ENCODE measurements around the gene ZNF554.
A peak's percentile ranks its signal among the peaks of the same experiment; 100 is the strongest.

The ZNF554 gene

DNA sequence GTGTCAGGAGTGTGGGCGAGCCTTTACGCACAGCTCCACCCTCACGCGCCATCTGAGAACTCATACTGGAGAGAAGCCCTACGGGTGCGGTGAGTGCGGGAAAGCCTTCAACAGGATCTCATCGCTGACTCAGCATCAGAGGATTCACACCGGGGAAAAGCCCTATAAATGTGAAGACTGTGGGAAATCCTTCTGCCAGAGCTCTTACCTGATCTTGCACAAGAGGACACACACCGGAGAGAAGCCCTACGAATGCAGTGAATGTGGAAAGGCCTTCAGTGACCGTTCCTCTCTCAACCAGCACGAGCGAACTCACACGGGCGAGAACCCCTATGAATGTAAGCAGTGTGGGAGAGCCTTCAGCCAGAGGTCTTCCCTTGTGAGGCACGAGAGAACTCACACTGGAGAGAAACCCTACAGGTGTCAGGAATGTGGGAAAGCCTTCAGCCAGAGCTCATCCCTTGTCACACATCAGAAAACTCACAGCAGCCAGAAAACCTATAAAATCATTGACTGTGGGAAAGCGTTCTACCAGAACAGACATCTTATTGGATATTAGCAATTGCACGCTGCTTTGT lies 14.7 kb downstream of the ZNF554 start:
- DNase-seq, result no peak

DNA sequence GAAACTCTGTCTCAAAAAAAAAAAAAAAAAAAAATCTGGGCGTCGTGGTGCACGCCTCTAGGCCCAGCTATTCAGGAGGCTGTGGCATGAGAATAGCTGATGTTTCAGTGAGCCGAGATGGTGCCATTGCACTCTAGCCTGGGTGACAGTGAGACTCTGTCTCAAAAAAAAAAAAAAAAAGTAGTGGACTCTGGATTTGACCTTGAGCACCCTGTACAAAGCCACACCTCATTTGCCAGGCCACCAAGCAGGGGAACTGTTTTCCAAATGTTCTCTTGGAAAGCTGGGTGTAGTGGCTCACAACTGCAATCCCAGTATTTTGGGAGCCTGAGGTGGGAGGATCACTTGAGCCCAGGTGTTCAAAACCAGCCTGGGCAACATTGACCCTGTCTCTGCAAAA lies 17.8 kb downstream of the ZNF554 start:
- DNase-seq, result no peak

GRCh38 chr19:2840794-2841791 lies 21.4 kb downstream of the ZNF554 start, which contains the start of gene ZNF555:
TSS of gene ZNF555 (plus strand) at chr19:2841475. CDS start at chr19:2841573, 98 bp downstream.
- peak; percentile 99 for DNase-seq

- no peak for DNase-seq
These were observed 22.3 kb downstream of the ZNF554 start for GRCh38 chr19:2841855-2842574.

DNA sequence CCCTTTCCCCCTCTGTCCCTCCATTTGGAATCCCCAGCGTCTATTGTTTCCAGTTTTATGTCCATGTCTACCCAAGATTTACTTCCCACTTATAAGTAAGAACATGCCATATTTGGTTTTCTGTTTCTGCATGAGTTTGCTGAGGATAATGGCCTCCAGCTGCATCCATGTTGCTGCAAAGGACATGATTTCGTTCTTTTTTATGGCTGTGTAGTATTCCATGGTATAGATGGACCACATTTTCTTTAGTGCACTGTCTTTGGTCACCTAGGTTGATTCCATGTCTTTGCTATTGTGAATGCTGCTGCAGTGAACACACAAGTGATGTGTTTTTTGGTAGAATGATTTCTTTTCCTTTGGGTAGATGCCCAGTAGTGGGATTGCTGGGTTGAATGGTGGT lies 25.4 kb downstream of the ZNF554 start:
- no peak for DNase-seq

DNA sequence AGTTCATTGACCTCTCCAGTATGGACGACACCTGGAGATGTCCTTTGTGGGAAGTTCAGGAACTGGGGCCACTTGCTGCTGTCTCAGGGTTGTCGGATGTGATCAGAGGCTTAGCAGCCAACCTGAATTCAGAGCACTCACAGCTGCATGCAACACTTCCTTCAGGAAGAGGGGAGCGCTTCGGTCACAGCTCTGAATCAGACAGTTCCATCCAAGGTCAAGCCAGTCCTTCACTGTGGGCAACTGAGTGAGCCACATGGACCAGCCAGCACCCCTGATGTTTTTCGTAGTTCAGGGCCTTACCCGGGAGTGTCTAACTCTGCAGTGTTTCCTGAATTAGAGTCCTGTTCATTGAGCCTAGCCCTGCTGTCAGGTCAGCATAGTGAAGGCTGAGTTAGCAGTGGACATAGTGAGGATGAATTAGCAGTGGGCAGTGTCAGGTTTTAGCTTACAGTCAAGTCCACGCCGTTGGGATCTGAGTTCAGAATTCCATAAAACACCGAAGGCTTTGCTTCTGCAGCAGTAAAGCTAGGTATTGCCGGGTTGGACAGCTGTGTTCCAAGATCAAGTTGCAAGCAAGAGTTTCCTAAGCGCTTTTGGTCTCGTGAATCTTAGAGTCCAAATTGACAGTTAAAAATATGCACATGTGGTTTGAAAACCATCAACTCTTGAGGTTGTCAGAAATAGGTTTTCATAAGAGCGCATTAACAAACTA lies 26.7 kb downstream of the ZNF554 start:
- DNase-seq, result no peak

- no peak for DNase-seq
These were observed 27.8 kb downstream of the ZNF554 start for GRCh38 chr19:2847507-2847906.

- no peak for DNase-seq
These were observed 28.9 kb downstream of the ZNF554 start for GRCh38 chr19:2848616-2849015.

- DNase-seq, result no peak
These were observed 30.7 kb downstream of the ZNF554 start for GRCh38 chr19:2850256-2850925.

GRCh38 chr19:2852598-2852997 lies 32.9 kb downstream of the ZNF554 start:
- DNase-seq, result no peak

DNA sequence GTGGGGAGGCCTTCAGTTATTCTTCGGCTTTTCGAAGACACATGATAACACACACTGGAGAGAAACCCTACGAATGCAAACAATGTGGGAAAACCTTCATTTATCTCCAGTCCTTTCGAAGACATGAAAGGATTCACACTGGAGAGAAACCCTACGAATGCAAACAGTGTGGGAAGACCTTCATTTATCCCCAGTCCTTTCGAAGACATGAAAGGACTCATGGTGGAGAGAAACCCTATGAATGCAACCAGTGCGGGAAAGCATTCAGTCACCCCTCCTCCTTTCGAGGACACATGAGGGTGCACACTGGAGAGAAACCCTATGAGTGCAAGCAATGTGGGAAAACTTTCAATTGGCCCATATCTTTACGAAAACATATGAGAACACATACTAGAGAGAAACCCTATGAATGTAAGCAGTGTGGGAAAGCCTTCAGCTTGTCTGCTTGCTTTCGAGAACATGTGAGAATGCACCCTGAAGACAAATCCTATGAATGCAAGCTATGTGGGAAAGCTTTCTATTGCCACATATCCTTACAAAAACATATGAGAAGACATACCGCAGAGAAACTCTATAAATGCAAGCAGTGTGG lies 33.4 kb downstream of the ZNF554 start:
- DNase-seq, result no peak

DNA sequence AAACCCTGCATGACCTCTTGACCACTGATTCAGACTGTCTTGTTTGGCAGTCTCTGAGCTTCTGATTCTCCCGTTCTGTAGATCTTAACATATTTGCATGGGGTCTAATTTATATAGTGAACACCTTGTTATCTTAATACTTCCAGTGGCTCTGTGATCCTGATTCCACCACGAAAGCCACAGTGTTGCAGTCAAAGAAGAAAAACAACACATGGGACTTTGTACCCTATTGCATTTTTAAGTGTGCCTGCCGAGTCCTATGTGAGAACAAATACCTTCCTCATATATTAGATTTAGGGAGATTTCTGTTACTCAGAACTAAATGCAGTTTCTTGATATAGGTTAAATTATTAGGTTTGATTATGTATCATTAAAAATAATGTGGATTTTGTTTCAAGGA lies 35.2 kb downstream of the ZNF554 start:
- DNase-seq, result no peak

GRCh38 chr19:2856457-2857050 lies 36.9 kb downstream of the ZNF554 start:
- DNase-seq, result no peak

GRCh38 chr19:2858864-2859263 lies 39.2 kb downstream of the ZNF554 start:
- DNase-seq, result no peak

DNA sequence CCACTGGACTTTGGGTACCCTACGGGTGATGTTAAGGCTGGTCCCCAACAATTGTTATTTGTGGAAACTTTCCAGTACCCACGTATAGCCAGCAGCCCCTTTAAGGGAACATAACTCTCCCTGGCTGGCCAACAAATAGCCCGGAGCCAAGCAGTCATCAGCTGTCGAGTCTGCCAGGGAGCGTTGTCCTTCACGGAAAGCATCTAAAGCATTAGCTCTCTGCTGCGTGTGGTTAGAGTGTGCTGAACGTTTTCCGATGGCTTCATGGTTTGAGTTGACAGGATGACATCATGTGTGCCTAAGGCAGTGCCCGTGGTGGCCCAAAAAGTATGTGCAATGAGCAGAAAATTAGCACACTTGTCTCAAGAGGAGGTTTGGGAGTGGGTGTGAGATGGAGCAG lies 44.1 kb downstream of the ZNF554 start:
- DNase-seq, result no peak

DNA sequence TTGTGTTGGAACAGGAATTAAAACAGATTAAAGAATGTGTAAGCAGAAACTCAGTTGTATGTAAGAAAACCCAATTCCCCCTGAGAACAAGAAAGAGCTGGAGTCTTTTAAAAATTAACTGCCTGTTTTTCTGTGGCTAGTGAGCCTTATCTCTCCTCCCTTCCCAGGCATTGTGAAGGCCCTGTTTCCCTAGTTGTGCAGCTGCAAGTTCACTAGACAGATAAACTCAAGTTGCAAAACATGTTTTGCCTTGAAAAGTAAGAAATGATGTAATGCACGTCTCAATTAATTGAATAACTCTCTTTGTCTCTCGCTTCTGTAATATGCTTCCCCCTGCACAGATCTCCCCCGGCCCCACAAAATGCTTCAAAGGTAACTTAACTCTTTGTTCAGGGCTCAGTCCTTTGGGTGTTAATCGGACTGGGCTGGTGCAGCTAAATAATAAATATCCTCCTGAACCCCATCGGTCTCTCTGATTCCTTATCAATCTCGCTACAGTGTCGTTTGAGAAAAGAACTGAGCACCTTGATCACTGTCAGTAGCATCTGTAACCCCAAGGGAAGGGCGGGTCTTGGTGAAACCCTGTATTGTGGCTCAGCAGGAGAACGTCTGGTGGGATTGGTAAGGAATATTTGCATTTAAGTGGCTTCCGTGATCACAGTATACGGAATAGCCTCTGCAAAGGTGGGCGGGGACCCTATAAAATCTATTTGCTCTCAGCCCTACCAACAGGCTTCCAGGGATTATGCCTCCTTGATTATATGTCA lies 45.8 kb downstream of the ZNF554 start:
- no peak for DNase-seq

DNA sequence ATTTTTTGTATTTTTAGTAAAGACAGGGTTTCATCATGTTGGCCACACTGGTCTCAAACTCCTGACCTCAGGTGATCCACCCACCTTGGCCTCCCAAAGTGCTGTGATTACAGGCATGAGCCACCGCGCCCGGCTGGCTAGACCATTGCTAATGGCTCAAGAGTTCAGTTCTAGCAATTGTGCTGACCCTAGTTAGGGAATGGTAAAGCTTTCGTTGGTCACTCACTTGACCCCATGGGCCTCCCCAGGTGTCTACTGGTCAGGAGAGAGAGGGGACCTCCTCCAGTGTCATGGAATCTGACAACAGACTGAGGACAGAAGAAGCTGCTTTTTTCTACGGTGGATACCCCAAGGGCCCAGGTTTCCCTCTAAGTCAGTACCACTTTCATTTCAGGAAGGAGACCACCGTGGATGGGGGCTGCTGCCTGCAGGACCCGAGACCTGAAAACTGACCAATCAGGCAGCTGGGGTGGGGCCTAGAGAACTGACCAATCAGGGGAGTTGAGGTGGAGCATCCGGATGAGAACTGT lies 46.9 kb downstream of the ZNF554 start:
- no peak for DNase-seq

DNA sequence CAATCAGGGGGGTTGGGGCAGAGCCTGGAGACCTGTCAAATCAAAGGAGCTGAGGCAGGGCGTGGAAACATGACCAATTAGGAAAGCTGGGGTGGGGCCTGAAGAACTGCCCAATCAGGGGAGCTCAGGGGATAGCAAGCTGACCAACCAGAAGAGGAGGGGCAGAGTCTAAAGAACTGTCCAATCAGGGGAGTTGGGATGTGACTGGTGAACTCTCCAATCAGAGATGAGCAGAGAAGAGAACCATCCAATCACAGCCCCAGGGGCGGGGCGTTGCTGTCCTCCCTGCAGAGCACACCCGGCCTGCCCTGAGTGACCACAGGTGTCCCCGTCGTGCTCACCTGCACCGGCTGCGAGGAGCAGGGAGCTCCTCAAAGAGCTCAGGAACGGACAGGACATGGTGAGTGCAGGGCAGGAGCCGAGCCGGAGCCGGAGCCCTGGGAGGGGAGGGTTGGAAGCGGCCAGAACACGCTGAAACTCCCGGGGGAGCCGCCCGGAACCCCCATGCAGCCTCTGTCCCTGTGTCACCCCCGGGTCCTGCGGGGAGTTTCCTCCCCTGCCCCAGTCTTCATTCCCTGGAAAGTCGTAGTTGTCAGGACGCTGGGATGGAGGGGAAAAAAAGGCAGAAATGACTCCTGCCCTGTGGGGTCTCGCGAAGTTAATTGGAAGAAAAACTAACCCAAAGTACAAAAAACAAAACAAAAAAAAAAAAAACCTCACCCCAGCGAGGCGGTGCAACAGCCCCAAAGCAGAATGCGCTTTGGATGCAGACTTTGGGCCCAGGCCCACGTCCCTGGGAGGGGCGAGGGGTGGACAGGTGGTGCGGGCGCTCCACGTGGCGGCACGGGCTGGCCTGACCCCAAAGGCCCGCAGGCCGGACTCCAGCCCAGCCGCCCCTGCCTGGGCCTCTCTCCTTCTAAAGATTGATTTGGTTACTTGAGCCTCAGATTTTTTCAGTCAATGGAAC lies 47.6 kb downstream of the ZNF554 start, which contains the start of gene ZNF556:
Gene ZNF556 (plus strand): TSS at position 311 of the 967 bp plus-strand sequence. CDS start 87 bp downstream, at position 398.
- no peak for DNase-seq

DNA sequence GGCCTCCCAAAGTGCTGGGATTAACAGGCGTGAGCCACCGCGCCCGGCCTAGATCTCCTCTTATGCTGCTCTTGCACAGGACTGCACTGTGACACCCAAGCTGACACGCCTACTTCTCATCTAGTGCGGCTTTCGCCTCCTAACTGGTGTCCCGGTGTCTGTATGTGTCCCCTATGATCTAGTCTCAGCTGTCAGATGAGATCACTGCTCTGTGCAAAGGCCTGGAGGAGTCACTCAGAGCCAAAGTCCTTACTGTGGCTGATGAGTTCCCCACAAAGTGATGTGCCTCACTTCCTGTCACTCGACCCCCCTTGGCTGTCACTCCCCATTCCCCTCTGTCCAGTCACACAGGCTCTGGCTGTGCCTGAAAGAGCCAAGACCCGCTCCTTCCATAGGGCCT lies 50.0 kb downstream of the ZNF554 start:
- no peak for DNase-seq

Data from inflammatory macrophage treated with lipopolysaccharide for 4 hours (primary cell).